HL-60 (cell line): ENCODE results near the gene NXPH4.

Experiments
- GABPA ChIP-seq: IDR thresholded peaks from 2 replicates; pipeline ENCODE4 v1.6.1; 2012; ENCODE audit warnings: low read depth
- TF ChIP-seq, protein P1 (sequence below): IDR thresholded peaks from one replicate; pipeline ENCODE4 v1.5.1; 2011; ENCODE audit warnings: low read length, control low read depth, inconsistent platforms; ENCODE audit not compliant: insufficient read depth

DNA sequence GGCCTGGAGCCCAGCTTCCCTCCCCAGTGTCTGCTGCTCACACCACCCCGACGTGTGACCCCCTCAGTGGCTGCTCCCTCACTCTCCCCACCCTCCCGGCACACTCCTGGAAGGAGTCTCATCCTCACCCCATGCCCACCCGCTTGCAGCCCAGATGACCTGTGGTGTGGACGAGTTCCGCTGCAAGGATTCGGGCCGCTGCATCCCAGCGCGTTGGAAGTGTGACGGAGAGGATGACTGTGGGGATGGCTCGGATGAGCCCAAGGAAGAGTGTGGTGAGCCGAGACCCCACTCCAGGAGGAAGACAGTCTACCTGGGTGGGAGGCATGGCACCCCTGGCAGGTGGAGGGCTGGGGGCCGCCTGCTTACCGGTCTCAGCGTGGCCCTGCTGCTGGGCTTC lies 15.0 kb upstream of the NXPH4 start:
- TF ChIP-seq, protein P1, sequence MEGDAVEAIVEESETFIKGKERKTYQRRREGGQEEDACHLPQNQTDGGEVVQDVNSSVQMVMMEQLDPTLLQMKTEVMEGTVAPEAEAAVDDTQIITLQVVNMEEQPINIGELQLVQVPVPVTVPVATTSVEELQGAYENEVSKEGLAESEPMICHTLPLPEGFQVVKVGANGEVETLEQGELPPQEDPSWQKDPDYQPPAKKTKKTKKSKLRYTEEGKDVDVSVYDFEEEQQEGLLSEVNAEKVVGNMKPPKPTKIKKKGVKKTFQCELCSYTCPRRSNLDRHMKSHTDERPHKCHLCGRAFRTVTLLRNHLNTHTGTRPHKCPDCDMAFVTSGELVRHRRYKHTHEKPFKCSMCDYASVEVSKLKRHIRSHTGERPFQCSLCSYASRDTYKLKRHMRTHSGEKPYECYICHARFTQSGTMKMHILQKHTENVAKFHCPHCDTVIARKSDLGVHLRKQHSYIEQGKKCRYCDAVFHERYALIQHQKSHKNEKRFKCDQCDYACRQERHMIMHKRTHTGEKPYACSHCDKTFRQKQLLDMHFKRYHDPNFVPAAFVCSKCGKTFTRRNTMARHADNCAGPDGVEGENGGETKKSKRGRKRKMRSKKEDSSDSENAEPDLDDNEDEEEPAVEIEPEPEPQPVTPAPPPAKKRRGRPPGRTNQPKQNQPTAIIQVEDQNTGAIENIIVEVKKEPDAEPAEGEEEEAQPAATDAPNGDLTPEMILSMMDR, result no peak
- TF ChIP-seq GABPA, result no peak
